HG03139 (cell line): ENCODE data around the gene IFT74.

Experiments used
- ATAC-seq: cut with Tn5 transposase; IDR thresholded peaks from one replicate; pipeline ENCODE4 v1.9.1; 2021; ENCODE audit not compliant: unreplicated experiment

IFT74 gene

DNA sequence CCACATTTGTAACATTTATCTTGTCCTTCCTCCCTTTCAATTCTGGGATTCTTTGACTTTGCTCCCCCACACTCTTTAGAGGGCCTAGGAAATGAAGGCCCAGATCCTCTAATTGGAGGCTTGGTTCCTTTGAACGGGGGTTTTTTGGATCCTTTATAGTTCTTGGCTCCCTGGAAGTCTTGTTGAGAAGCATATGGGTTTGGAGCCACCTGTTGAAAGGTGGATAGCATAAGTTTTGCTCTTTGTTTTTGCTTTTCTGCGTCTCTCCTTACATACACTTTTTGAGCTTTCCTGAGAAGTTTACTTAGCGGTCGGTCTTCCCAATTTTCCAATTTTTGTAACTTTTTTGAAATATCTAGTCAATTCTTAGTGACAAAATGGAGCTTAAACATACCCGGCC is 17.8 kb downstream of the IFT74 start:
- ATAC-seq = no peak

DNA sequence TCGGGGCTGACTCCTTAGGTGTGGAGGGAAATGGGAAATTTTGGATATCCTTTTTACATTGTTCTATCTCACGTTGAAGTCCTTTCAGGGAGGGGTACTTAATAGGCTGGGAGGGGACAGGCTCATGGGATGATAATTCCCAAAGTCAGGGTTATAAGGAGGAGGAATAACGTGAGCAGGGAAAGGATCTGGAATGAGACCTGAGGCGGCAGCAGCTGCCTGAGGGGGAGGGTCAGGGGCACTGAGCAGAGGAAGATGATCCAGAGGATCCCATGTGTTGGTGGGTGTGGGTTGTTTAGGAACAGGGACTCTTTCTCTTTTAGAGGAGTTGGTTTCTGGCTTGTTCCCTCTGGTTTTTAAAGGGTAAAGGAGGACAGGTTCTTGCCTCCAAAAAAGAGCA is 18.7 kb downstream of the IFT74 start:
- ATAC-seq = no peak

DNA sequence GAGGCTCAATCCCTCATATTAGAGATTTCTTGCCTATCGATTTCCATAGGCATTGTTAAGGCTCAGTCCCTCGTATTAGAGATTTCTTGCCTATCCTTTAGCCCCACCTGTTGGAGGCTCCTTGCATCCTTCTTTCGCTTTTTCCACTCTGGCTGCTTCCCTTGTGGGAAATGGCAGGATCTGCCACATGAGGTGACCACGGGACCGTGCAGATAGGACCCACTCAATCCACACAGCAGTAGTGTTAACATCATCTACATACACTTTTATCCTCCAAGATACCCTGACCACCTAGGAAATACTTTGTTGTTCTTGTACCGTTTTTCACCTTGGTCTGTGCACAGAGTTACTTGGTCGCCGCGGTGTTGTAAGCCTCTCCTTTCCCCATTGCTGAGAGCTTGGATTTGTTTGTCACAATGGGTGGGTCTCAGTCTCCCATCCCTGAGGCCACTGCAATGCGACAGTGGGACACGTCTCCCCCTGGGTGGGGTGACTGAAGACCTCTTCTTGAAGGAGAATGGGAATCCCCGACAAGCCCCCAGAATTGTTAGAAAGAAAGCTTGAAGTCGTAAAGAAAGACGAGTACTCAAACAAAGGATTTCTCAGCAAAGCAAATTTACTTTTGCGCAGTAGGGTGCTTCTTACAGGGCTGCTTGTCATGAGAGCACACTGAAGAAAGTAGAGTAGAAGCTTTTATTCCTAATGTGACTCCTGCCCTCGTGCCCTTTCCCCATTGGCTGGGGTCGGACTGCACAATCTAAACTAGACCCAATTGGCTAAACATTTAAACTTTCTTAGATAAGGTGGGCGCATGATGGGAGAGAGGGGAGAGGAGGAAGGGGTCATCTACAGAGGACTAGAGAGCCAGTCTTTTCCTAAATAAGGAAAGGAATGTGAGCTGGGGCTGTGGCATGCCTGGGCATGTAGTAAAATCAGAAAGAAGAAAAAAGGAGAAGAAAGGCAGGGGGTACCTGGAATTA is 19.8 kb downstream of the IFT74 start:
- no peak for ATAC-seq

DNA sequence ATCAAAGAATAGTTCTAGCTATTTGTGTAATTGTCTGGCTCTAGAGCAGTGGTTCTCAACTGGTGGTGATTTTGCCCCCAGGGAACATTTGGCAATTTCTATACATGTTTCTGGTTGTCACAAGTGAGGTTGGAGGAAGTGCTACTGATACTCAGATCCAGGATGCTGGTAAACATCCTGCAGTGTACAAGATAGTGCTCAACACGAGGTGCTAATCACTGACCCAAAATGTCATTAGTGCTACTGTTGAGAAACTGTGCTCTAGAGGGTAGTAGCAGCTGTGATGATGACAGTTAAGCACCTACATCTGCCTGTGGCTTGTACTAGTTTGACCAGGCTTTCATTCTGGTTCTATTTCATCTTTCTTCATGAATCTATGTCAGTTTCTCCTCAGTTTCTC is 27.1 kb downstream of the IFT74 start:
- ATAC-seq = no peak

DNA sequence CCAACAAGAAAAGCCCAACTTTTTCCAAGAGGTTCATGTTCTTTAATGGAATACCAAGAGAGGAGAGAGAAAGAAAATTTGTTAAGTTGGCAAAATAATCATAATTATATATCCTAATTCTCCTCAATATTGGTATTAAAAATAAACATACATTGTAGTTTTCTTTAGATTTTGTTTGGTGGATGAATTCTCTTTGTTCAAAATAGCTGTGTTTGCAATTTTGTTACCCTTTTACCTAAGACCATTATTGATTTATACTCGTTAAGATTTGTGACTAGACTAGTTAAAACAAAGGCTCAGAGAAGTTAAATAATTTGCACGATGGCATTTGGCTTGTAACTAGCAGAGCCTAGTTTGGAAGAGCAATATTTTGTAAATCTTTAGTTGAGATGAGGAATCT is 39.6 kb downstream of the IFT74 start:
- no peak for ATAC-seq

DNA sequence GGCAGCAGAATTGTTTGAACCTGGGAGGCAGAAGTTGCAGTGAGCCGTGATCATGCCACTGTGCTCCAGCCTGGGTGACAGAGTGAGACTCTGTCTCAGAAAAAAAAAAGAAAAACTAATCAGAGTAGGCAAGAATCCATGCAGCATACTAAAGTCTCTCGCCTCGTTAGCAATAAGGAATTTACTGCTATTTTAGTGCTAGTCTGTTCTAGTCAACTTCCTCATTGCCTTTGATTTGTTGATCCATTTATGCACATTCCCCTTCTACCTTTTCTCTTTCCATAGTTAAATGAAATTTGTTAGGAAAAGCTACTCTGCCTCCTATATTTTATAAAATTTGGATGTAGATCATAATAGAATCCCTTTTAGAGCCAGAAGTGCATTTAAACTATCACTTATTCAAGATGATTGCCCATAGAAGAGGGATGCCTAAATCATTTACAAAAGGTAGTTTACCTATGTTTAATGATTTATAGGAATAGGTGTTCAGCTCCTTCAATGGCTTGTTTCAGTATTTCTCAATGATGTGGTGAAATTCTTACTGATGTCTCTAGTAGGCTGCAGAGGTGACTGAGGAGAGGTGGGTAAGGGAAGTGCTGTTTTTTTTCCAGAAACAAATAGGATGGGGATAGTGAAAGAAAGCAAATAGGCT is 47.3 kb downstream of the IFT74 start:
- ATAC-seq = no peak

DNA sequence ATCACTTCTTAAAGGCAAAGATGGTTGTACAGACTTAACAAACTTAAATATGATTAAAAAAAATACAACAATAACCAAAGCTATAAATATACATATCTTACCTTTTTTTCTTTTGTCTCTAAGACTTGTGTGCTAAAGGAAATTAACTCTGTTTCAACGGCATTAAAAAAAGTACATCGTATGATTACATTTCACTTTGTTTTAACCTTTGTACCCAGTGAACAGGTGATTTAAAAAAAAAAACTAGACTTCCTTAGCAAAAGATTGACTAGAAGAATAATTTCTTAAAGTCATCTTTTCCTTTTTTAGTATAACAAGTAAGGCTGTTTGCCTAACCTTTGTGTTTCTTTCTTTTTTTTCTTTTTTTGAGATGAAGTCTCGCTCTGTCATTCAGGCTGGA is 49.3 kb downstream of the IFT74 start, which contains the start of gene LRRC19:
Gene LRRC19, minus strand, starts transcription at position 182 of the 400 bp plus-strand sequence. CDS start 5,978 bp downstream, outside the sequence.
- ATAC-seq = no peak

DNA sequence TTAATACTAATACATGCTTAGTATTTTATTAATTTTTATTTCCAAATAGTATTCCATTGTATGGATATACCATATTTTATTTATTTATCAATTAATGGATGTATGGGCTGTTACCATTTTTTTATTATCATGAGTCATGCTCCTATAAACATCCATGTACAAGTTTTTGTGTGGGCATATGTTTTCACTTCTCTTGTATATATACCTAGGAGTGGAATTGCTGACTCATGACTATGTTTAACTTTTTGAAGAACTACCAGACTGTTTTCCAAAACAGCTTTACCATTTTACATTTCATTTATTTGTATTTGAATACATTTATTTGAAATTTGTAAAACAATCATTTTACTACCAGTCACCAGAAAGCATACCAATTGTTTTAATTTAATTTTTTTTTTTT is 63.4 kb downstream of the IFT74 start:
- no peak for ATAC-seq

DNA sequence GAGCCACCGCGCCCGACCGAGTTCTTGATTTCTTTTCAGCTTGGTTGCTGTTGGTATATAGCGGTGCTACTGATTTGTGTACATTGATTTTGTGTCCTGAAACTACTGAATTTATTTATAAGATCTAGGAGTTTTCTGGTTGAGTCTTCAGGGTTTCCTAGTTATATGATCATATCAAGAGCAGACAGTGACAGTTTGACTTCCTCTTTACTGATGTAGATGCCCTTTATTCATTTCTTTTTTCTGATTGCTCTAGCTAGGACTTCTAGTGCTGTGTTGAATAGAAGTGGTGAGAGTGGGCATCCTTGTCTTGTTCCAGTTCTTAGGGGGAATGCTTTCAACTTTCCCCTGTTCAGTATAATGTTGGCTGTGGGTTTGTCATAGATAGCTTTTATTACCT is 66.7 kb downstream of the IFT74 start:
- ATAC-seq = no peak

DNA sequence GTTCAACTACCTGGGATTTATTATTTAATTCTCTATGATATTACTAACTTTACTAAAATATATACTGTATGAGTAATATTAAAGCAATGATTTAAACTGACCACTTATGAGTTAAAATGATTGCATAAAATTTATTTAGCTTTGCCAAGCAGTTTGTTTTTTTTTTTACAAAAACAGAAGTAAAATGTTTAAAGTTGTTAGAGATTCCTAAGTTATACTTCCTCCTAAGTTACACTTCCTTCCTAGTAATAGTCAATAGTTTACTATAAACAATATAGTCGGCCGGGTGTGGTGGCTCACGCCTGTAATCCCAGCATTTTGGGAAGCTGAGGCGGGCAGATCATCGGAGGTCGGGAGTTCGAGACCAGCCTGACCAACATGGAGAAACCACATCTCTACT is 73.0 kb downstream of the IFT74 start:
- no peak for ATAC-seq

DNA sequence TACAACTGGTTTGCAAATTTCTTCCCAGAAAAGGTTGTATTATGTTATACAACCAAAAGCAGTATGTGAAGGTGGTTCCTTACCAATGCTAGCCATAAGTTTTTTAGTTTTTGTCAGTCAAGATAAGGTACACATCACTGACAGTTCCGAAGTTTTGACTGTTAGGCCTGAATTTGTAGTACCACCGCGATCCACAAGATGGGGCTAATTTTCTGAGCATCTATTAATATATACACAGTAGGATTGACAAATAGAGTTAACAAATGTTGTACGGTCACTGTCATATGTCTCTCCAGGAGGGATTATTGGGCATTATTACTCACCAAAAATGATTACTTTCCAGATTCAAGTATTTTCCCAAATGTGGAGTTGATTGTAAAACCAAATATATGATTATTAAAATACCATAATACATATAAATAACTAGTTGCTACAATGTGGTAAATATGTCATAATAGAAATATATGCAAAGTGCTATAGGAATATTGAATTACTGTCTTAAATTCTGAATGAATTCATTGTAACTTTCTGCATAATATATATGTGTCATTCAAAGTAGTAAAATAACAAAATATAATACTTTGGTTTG is 77.7 kb downstream of the IFT74 start:
- peak; percentile 82 for ATAC-seq

DNA sequence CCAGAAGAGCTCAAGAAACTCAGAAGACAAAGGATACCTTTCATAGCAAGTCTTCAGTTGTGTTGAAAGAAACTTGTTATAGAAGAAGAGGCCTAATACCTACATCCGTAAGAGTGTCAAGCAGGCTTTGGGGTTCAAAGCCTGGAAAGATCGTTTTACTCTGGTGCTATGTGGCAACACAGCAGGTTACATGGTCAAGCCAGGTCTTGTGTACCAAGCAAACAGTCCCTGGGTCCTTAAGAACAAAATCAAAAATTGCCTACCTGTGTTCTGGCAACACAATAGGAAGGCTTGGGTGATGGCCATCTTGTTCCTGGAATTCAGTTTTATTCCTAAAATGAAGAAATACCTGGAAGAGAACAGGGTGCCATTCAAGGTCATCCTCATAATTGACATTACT is 81.3 kb downstream of the IFT74 start:
- ATAC-seq = no peak

DNA sequence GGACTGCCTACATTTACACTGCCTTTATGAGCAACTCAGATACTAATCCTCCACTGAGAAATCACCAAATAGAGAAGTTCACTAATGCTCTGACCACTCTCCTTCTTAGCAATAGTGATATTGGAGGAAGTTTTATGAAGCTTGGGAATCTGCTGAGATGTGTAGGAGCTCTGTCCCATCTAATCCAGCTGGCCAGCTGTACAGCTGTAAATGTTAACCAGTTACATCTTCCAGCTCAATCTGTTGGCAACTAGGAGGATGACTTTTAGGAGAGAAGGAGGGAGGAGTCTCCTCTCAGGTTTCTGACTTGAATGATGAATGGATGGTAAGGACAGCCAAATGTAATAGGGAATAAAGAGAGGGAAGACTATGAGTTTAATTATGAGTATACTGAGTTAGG is 85.5 kb downstream of the IFT74 start:
- ATAC-seq = no peak

DNA sequence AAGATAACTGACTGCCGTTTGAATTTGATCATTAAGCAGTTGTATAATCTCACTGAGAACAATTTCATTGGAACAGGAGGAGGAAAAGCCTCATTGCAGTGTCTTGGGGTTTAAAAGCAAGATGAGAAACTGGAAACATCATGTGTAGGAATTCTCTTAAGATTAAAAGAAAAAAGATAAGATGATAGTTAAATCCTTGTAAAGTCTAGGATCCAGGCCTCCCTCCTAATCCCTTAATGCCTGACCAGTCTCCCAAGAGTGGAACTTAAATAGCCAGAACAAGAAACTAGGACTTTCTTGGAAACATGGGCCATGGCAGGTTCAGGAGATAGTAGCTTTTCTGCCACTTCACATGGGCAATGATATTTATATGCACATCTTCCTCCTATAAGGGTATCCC is 86.3 kb downstream of the IFT74 start:
- ATAC-seq = no peak

DNA sequence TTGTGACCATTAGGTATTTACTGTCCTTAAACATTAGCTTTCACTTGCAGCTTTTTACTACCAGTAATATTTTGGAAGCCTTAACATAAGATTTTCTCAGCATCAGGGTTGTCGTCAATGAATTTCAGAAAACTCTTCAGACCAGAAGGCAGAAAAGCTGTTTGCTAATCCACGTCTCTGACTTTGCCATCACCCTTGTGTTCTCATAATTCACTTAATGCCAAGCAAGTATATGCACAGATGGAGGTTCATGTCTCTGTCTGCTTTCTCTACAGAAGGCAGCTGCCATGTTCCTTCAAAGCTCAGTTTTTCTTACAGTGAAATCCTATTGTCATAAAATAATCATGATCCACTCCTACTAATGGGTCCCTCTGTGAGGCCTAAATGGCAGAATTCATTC is 87.0 kb downstream of the IFT74 start:
- ATAC-seq = no peak

DNA sequence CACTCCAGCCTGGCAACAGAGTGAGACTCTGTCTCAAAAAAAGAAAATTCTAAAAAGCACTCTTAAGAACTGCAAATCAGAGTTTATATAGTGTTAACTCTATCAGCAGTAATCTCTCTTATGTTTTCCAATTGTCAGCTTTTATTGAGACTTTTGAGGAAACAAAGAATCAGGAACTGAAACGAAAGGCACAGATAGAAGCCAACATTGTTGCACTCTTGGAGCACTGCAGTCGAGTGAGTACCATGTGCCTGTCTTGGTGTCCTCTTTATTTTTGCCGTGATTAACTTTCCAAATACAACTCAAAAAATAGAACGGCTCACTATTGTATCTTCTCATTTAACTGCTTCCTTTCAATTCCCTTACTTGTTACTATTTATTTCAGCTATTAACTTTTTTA is 90.9 kb downstream of the IFT74 start:
- no peak for ATAC-seq

DNA sequence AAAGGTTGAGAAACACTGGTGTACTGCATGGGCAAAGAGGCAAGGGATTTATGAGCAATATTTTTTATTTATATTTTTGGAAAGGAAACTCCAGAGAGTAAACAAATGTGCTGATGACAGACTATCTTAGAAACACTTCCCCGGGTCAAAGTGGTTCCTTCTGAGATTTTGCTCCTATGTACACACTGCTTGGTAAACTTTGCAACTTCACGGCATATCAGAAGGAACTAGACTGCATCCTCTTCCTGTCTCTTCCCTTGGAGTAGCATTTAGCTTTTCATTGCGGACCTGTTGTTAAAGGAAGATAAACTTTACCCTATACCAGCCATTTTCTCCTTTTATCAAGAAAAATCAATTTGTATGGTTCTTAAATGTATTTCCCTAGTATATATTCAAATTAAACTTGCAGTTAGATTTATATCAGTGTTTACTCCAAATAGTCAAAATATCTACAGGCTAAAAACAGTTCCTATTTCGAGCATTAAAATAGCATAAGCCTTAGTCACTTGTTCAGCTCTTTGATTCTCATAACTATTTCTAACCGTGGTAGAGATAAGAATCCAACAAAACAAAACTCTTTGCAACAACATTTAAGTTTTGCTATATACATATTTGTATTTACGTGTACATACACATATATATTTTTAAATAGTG is 97.3 kb downstream of the IFT74 start:
- ATAC-seq = no peak

DNA sequence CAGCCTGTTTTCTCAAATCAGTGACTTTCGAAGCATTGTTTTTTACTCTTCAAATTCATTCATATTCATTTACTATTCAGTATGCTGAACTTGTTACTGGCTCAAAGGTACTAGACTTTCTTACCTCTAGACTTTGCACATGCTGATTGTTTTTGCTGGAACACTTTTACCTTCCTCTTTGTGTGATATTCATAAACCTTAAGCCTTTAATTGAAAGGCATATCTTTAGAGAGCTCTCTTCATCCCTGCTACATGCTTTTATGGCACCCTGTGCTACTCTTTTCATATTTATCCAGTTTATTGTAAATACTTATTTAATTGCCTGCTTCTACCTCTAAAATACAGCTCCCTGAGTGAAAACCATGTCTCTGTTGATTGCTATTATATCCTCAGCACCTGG is 97.9 kb downstream of the IFT74 start:
- no peak for ATAC-seq

DNA sequence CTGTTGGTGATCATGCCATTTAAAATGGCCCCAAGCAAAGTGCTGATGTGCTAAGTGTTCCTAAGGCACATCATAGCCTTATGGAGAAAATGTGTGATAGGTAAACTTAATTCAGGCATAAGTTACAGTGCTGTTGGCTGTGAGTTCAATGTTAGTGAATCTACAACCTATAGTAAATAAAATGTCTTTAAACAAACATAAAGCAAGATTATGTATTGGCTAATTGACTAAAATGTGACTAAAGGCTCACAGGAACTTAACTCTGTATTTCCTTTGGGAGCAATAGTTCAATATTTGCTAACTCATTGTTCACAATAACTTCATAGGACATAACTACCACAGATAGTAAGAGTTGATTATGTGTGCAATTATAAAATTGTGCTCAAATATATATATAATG is 98.6 kb downstream of the IFT74 start:
- no peak for ATAC-seq

DNA sequence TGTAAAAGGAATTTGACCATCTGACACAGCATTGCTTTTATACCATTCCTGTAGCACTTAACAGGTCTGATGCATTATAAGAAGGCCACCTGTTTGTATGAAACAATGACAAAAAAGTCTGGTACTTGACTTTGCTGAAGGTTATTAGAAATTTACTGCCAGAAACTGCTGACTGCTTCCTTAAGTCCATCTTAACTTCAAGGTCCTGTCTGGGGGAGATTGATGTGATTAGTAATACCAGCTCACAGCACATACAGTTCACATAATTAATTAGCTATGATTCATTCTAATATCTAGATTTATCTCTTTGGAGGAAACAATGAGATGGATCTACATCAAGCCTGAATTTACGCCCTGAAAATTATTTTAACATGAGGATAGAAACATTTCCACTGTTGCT is 103.2 kb downstream of the IFT74 start:
- ATAC-seq = no peak

DNA sequence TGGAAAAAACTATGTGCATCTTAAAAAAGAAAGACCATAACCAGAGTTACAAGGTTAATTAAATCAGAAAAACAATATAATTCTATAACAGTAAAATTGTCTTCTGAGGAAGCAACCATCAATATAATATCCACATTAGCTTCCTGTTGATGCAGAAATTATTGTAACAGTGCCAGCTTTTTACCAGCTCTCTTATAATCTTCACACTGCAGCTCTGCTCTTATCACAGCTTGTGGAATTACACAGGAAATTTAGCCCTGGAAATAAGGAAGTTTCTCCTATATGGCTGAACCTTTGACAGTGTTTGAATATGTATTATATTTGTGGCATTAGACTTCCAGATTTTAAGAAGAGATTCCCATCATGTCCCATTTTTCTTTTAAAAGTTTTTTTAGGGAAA is 103.7 kb downstream of the IFT74 start:
- ATAC-seq = no peak
